ENCODE data around the gene PRKAR1B.

PRKAR1B gene

GRCh38 chr7:573269-573932 lies 153.7 kb downstream of the PRKAR1B start:
- H3K27ac ChIP-seq (ENCODE audit: low read depth, low read length, poor library complexity, severe bottlenecking), result no peak overlapping the region
- no peak overlapping the region for H3K9ac ChIP-seq (ENCODE audit: low read length)
- no peaks in the 10 kb centered on the region for H3K79me2 ChIP-seq (ENCODE audit: insufficient read depth, low read length)
- TF ChIP-seq EZH2 (IDR thresholded peaks at IDR 0.05; ENCODE audit: borderline replicate concordance, low read length) (no peak), CTCF (IDR thresholded peaks at IDR 0.05; ENCODE audit: low read length) (no peak)
- no peak overlapping the region for H3K4me2 ChIP-seq (ENCODE audit: low read length)
- no peaks in the 10 kb centered on the region for H4K20me1 ChIP-seq (ENCODE audit: insufficient read depth, low read length)
- no peaks in the 10 kb centered on the region for H3K27me3 ChIP-seq (ENCODE audit: insufficient read depth, low read length)
- H2AFZ ChIP-seq (ENCODE audit: low read length), result no peak overlapping the region
- no peaks in the 10 kb centered on the region for H3K4me1 ChIP-seq (ENCODE audit: insufficient read depth, low read length, severe bottlenecking)
- H3K36me3 ChIP-seq (ENCODE audit: insufficient read depth, low read length), result no peaks in the 10 kb centered on the region; the same call in 1 of the 2 replicates
- no peaks in the 10 kb centered on the region for H3K9me2 ChIP-seq (ENCODE audit: low read depth, low read length)
- no peak overlapping the region for H3K4me3 ChIP-seq (ENCODE audit: low read depth, low read length, poor library complexity, severe bottlenecking)
- no peaks in the 10 kb centered on the region for H3K9me3 ChIP-seq (ENCODE audit: low read length)
- H3F3A ChIP-seq (ENCODE audit: insufficient read depth, low read length), result no peaks in the 10 kb centered on the region

- H3K4me1 ChIP-seq (ENCODE audit: insufficient read depth, low read length, severe bottlenecking), result no peaks in the 10 kb centered on the region
- H3K9me2 ChIP-seq (ENCODE audit: low read depth, low read length), result no peaks in the 10 kb centered on the region
- no peak overlapping the region for H3K9ac ChIP-seq (ENCODE audit: low read length)
- TF ChIP-seq CTCF (IDR thresholded peaks at IDR 0.05; ENCODE audit: low read length), result no peak
- TF ChIP-seq EZH2 (IDR thresholded peaks at IDR 0.05; ENCODE audit: borderline replicate concordance, low read length), result no peak
- no peaks in the 10 kb centered on the region for H3K79me2 ChIP-seq (ENCODE audit: insufficient read depth, low read length)
- no peak overlapping the region for H2AFZ ChIP-seq (ENCODE audit: low read length)
- no peaks in the 10 kb centered on the region; the same call in 1 of the 2 replicates for H3K36me3 ChIP-seq (ENCODE audit: insufficient read depth, low read length)
- no peak overlapping the region for H3K4me3 ChIP-seq (ENCODE audit: low read depth, low read length, poor library complexity, severe bottlenecking)
- no peaks in the 10 kb centered on the region for H4K20me1 ChIP-seq (ENCODE audit: insufficient read depth, low read length)
- H3K9me3 ChIP-seq (ENCODE audit: low read length), result no peaks in the 10 kb centered on the region
- no peak overlapping the region for H3K4me2 ChIP-seq (ENCODE audit: low read length)
- H3F3A ChIP-seq (ENCODE audit: insufficient read depth, low read length), result no peaks in the 10 kb centered on the region
- no peaks in the 10 kb centered on the region for H3K27me3 ChIP-seq (ENCODE audit: insufficient read depth, low read length)
- no peak overlapping the region for H3K27ac ChIP-seq (ENCODE audit: low read depth, low read length, poor library complexity, severe bottlenecking)
These were observed 154.4 kb downstream of the PRKAR1B start for GRCh38 chr7:572416-573268.

- Histone ChIP-seq H2AFZ (ENCODE audit: low read length) (no peak overlapping the region), H3K9me3 (ENCODE audit: low read length) (no peaks in the 10 kb centered on the region), H3K9ac (ENCODE audit: low read length) (no peak overlapping the region), H3K36me3 (ENCODE audit: insufficient read depth, low read length) (no peaks in the 10 kb centered on the region; the same call in 1 of the 2 replicates), H4K20me1 (ENCODE audit: insufficient read depth, low read length) (no peaks in the 10 kb centered on the region), H3K9me2 (ENCODE audit: low read depth, low read length) (no peaks in the 10 kb centered on the region), H3F3A (ENCODE audit: insufficient read depth, low read length) (no peaks in the 10 kb centered on the region), H3K4me3 (ENCODE audit: low read depth, low read length, poor library complexity, severe bottlenecking) (no peak overlapping the region), H3K4me1 (ENCODE audit: insufficient read depth, low read length, severe bottlenecking) (no peaks in the 10 kb centered on the region), H3K79me2 (ENCODE audit: insufficient read depth, low read length) (no peaks in the 10 kb centered on the region), H3K27ac (ENCODE audit: low read depth, low read length, poor library complexity, severe bottlenecking) (no peak overlapping the region), H3K4me2 (ENCODE audit: low read length) (no peak overlapping the region), H3K27me3 (ENCODE audit: insufficient read depth, low read length) (no peaks in the 10 kb centered on the region)
- no peak for TF ChIP-seq CTCF (IDR thresholded peaks at IDR 0.05; ENCODE audit: low read length)
- TF ChIP-seq EZH2 (IDR thresholded peaks at IDR 0.05; ENCODE audit: borderline replicate concordance, low read length), result no peak
These were observed 155.2 kb downstream of the PRKAR1B start for GRCh38 chr7:571718-572415.

Data from OCI-LY1 (cell line).